ENCODE data around the gene TMEM18. TPM values are rescaled to one million over a fixed set of nuclear protein-coding genes. Genes with fewer than 3 reads are reported as not detected.
A peak's percentile ranks its signal among the peaks of the same experiment; 100 is the strongest.

TMEM18 gene
- total and polyA plus RNA-seq, 2 of the 4 experiments (the other 2 are of a cell fraction) = 15.2 to 30.2 TPM

- Histone ChIP-seq H3K9ac (ENCODE audit: low read depth, low read length) (no peak overlapping the region), H3K9me1 (ENCODE audit: insufficient read depth, low read length) (peaks cover 15% of the 10 kb centered on the region), H3K4me2 (ENCODE audit: low read depth, low read length) (no peak overlapping the region), H3K4ac (ENCODE audit: low read depth, low read length) (peak overlapping the region; percentile 82), H3K36me3 (ENCODE audit: control insufficient read depth, insufficient read depth, low read length) (peaks cover 7% of the 10 kb centered on the region; the same call in 1 of the 2 replicates), H2BK15ac (ENCODE audit: low read depth, low read length) (peak overlapping the region; percentile 54; the same call in 1 of the 3 replicates), H4K5ac (ENCODE audit: low read depth, low read length) (no peak overlapping the region), H3K4me1 (ENCODE audit: control insufficient read depth, insufficient read depth, low read length) (peaks cover 19% of the 10 kb centered on the region), H2BK5ac (ENCODE audit: low read depth, low read length, poor library complexity, severe bottlenecking) (peak overlapping the region; percentile 19), H2AK5ac (ENCODE audit: low read depth, low read length) (no peak overlapping the region), H4K8ac (ENCODE audit: low read depth in 2 of 2, low read length in 2 of 2) (peak overlapping the region in 1 of 2 experiments; percentile 68; a peak in 1 of 4 replicates), H4K20me1 (ENCODE audit: insufficient read depth, low read length) (no peaks in the 10 kb centered on the region; the same call in 1 of the 2 replicates), H3K27ac (ENCODE audit: insufficient read depth, low read length) (peak overlapping the region; percentile 2), H3K9me3 (ENCODE audit: control insufficient read depth, insufficient read depth, low read length) (no peaks in the 10 kb centered on the region), H2BK20ac (ENCODE audit: low read depth, low read length) (peak overlapping the region; percentile 47; the same call in 1 of the 2 replicates), H3K23ac (ENCODE audit: low read depth, low read length) (peak overlapping the region; percentile 45), H3K14ac (replicated peaks; ENCODE audit: low read depth, low read length) (no peak overlapping the region; the same call in 1 of the 2 replicates), H3K18ac (ENCODE audit: low read depth, low read length) (no peak overlapping the region), H2AK9ac (replicated peaks; ENCODE audit: low read depth, low read length, poor library complexity) (no peak overlapping the region), H3K27me3 (ENCODE audit: control insufficient read depth, insufficient read depth, low read length) (no peaks in the 10 kb centered on the region), H3K79me1 (ENCODE audit: low read depth in 1 of 2, low read length in 2 of 2) (peaks cover 14 to 40% of the 10 kb centered on the region in 2 experiments; a peak in 3 of 4 replicates), H2AFZ (replicated peaks; ENCODE audit: low read length, poor library complexity) (no peak overlapping the region), H4K91ac (ENCODE audit: insufficient read depth, low read depth, low read length) (0 out of 2 replicates have a peak overlapping the region, but pooled peaks have one; percentile 32), H3K4me3 (ENCODE audit: insufficient read depth, low read depth, low read length) (no peak overlapping the region), H2BK120ac (ENCODE audit: low read depth, low read length) (peak overlapping the region; percentile 92), H3K56ac (ENCODE audit: extremely low read depth, insufficient read depth, low read length) (no peak overlapping the region)
- DNase-seq (no peak), ATAC-seq (ENCODE audit: low read depth) (no peak)
- in situ Hi-C loops (cut with MboI; ENCODE audit: low sequenced_read_pairs) (loop anchor here (10.0 kb wide), 1 partner anchor 1140 kb away; no protein-coding TSS in a partner anchor), intact Hi-C loops (cut with micrococcal nuclease) (no loop called here), dilution Hi-C loops (cut with HindIII; ENCODE audit: low sequenced_read_pairs, unreplicated experiment) (no loop called here)
- peak; percentile 73 for TF ChIP-seq CEBPB (IDR thresholded peaks at IDR 0.05; ENCODE audit: low read depth, low read length)
- TF ChIP-seq MAZ (IDR thresholded peaks at IDR 0.05; ENCODE audit: borderline replicate concordance, low read depth, low read length) = no peak
- TF ChIP-seq FOS (IDR thresholded peaks at IDR 0.05; ENCODE audit: low read depth, low read length) = 0 out of 2 replicates have a peak, but pooled peaks have one; percentile 8
- no peak for TF ChIP-seq MXI1 (IDR thresholded peaks at IDR 0.05; ENCODE audit: borderline replicate concordance, low read depth, low read length)
- WGBS, 2 experiments (ENCODE audit: extremely low coverage in 2 of 2, insufficient read length in 1 of 2) = 93% methylated on average over 6 of the region's 9 CpGs; no CpG with 5 or more reads in 1 of the 2 experiments
- CTCF ChIA-PET = no interaction called here
- POLR2A ChIA-PET (ENCODE audit: unreplicated experiment) = no interaction called here
- no TSS peak for BruUV-seq (replicated peaks)
Measured at GRCh38 chr2:674321-674985, 2.8 kb downstream of the TMEM18 start.

All from IMR-90 (cell line).